ENCODE data around the gene COL8A1. TPM values are rescaled to one million over a fixed set of nuclear protein-coding genes. Genes with fewer than 3 reads are reported as not detected.

Gene COL8A1
- total RNA-seq, 1 experiment from 2014 or later: 0.07 TPM

- CTCF ChIA-PET: interaction anchor here (0.8 to 3.8 kb wide), 12 partner anchors 9 to 725 kb away, joined by 3 to 19 read pairs (median 4); no protein-coding TSS in a partner anchor
- H2AFZ ChIP-seq (ENCODE audit: low read depth, low read length, poor library complexity, severe bottlenecking): no peak overlapping the region
- POLR2A ChIA-PET: interaction anchor here (1.0 kb wide), 1 partner anchor 111 kb away, joined by 3 read pairs; no protein-coding TSS in a partner anchor
- no peak overlapping the region for H3K9ac ChIP-seq (ENCODE audit: low read length)
- ATAC-seq (peak; percentile 93), DNase-seq (ENCODE audit: low read depth, low spot score) (peak; percentile 6)
- RAD21 ChIA-PET (ENCODE audit: low non-redundant PET in 1 of 2, low total read pairs in 2 of 2, uncharacterized antibody in 2 of 2, unreplicated experiment in 2 of 2): no interaction called here
- no peaks in the 10 kb centered on the region for H3K4me1 ChIP-seq (ENCODE audit: control insufficient read depth in 1 of 2, insufficient read depth in 2 of 2, low read length in 2 of 2)
- no peaks in the 10 kb centered on the region for H4K20me1 ChIP-seq (ENCODE audit: insufficient read depth)
- H3K79me2 ChIP-seq (ENCODE audit: insufficient read depth, low read length): no peaks in the 10 kb centered on the region
- no peak overlapping the region for H3K4me2 ChIP-seq (ENCODE audit: low read length)
- TF ChIP-seq CTCF (IDR thresholded peaks at IDR 0.05 in 2 of 3, conservative IDR thresholded peaks at IDR 0.05 in 1 of 3; ENCODE audit: borderline replicate concordance in 1 of 3, insufficient read depth in 1 of 3, low read depth in 2 of 3, low read length in 2 of 3) (peak; percentile 9 to 40 (median 39); a peak in 4 of 6 replicates), CBX3 (IDR thresholded peaks at IDR 0.05; ENCODE audit: low read depth) (no peak), RAD21 (IDR thresholded peaks at IDR 0.05; ENCODE audit: low read depth) (peak; percentile 52), ELF1 (IDR thresholded peaks at IDR 0.05; ENCODE audit: borderline replicate concordance, low read depth) (no peak), ZNF274 (IDR thresholded peaks at IDR 0.05; ENCODE audit: low read depth, low read length) (no peak), EZH2phosphoT487 (IDR thresholded peaks at IDR 0.05; ENCODE audit: borderline replicate concordance) (no peak), EZH2 (IDR thresholded peaks at IDR 0.05) (0 out of 2 replicates have a peak, but pooled peaks have one; percentile 79), POLR2A (IDR thresholded peaks at IDR 0.05; ENCODE audit: borderline replicate concordance, extremely low read depth, insufficient read depth, insufficient read length) (no peak)
- H3K36me3 ChIP-seq (ENCODE audit: control insufficient read depth in 1 of 2, insufficient read depth in 2 of 2, low read length in 2 of 2): no peaks in the 10 kb centered on the region
- H3K9me3 ChIP-seq (ENCODE audit: control insufficient read depth in 1 of 2, insufficient read depth in 1 of 2, low read depth in 1 of 2, low read length in 2 of 2): no peaks in the 10 kb centered on the region
- BruUV-seq (replicated peaks): no TSS peak
- intact Hi-C loops (cut with micrococcal nuclease): no loop called here
- no peaks in the 10 kb centered on the region for H3K9me2 ChIP-seq (ENCODE audit: insufficient read depth)
- peaks cover 38% of the 10 kb centered on the region for H3K27me3 ChIP-seq (ENCODE audit: insufficient read depth, low read length)
- H3K27ac ChIP-seq (ENCODE audit: low read depth, low read length): no peak overlapping the region
- no peak overlapping the region for H3K4me3 ChIP-seq (replicated peaks in 1 of 2; ENCODE audit: low read depth in 1 of 2, low read length in 2 of 2)
Observed at GRCh38 chr3:99747915-99748314, 109.5 kb downstream of the COL8A1 start.

- DNase-seq (ENCODE audit: low read depth, low spot score) (no peak), ATAC-seq (no peak)
- no peak overlapping the region for H3K27ac ChIP-seq (ENCODE audit: low read depth, low read length)
- no peaks in the 10 kb centered on the region for H3K9me2 ChIP-seq (ENCODE audit: insufficient read depth)
- no TSS peak for BruUV-seq (replicated peaks)
- ChIA-PET RAD21 (ENCODE audit: low non-redundant PET in 1 of 2, low total read pairs in 2 of 2, uncharacterized antibody in 2 of 2, unreplicated experiment in 2 of 2) (no interaction called here), CTCF (interaction anchor here (0.6 to 1.8 kb wide), 4 partner anchors 106 to 728 kb away, joined by 3 to 6 read pairs (median 4); no protein-coding TSS in a partner anchor), POLR2A (no interaction called here)
- H3K36me3 ChIP-seq (ENCODE audit: control insufficient read depth in 1 of 2, insufficient read depth in 2 of 2, low read length in 2 of 2): no peaks in the 10 kb centered on the region
- no peak overlapping the region for H2AFZ ChIP-seq (ENCODE audit: low read depth, low read length, poor library complexity, severe bottlenecking)
- H3K4me2 ChIP-seq (ENCODE audit: low read length): no peak overlapping the region
- no peak overlapping the region for H3K9ac ChIP-seq (ENCODE audit: low read length)
- H3K79me2 ChIP-seq (ENCODE audit: insufficient read depth, low read length): no peaks in the 10 kb centered on the region
- no peaks in the 10 kb centered on the region for H4K20me1 ChIP-seq (ENCODE audit: insufficient read depth)
- no peaks in the 10 kb centered on the region for H3K4me1 ChIP-seq (ENCODE audit: control insufficient read depth in 1 of 2, insufficient read depth in 2 of 2, low read length in 2 of 2)
- intact Hi-C loops (cut with micrococcal nuclease): loop anchor here (2.0 to 5.0 kb wide), 3 partner anchors 107 to 1149 kb away; no protein-coding TSS in a partner anchor
- H3K27me3 ChIP-seq (ENCODE audit: insufficient read depth, low read length): peaks cover 54% of the 10 kb centered on the region
- no peaks in the 10 kb centered on the region for H3K9me3 ChIP-seq (ENCODE audit: control insufficient read depth in 1 of 2, insufficient read depth in 1 of 2, low read depth in 1 of 2, low read length in 2 of 2)
- no peak overlapping the region for H3K4me3 ChIP-seq (replicated peaks in 1 of 2; ENCODE audit: low read depth in 1 of 2, low read length in 2 of 2)
- no peak for TF ChIP-seq REST (IDR thresholded peaks at IDR 0.05; ENCODE audit: low read depth)
- TF ChIP-seq JUND (IDR thresholded peaks at IDR 0.05): no peak
- TF ChIP-seq SRF (IDR thresholded peaks at IDR 0.05; ENCODE audit: low read depth): no peak
- TF ChIP-seq ELF1 (IDR thresholded peaks at IDR 0.05; ENCODE audit: borderline replicate concordance, low read depth): no peak
- TF ChIP-seq POLR2A (IDR thresholded peaks at IDR 0.05; ENCODE audit: borderline replicate concordance, extremely low read depth, insufficient read depth, insufficient read length): no peak
- no peak for TF ChIP-seq ZBTB33 (IDR thresholded peaks at IDR 0.05; ENCODE audit: extremely low read depth, insufficient replicate concordance, low read length)
Observed at GRCh38 chr3:99751649-99752048, 113.3 kb downstream of the COL8A1 start.

Data from HCT116 (cell line).